HG03378 (cell line): ENCODE measurements around the gene ATF4.

Experiments used
- ATAC-seq: cut with Tn5 transposase; IDR thresholded peaks from one replicate; pipeline ENCODE4 v1.9.1; 2021; ENCODE audit warnings: mild to moderate bottlenecking, moderate library complexity; ENCODE audit not compliant: unreplicated experiment

The ATF4 gene

DNA sequence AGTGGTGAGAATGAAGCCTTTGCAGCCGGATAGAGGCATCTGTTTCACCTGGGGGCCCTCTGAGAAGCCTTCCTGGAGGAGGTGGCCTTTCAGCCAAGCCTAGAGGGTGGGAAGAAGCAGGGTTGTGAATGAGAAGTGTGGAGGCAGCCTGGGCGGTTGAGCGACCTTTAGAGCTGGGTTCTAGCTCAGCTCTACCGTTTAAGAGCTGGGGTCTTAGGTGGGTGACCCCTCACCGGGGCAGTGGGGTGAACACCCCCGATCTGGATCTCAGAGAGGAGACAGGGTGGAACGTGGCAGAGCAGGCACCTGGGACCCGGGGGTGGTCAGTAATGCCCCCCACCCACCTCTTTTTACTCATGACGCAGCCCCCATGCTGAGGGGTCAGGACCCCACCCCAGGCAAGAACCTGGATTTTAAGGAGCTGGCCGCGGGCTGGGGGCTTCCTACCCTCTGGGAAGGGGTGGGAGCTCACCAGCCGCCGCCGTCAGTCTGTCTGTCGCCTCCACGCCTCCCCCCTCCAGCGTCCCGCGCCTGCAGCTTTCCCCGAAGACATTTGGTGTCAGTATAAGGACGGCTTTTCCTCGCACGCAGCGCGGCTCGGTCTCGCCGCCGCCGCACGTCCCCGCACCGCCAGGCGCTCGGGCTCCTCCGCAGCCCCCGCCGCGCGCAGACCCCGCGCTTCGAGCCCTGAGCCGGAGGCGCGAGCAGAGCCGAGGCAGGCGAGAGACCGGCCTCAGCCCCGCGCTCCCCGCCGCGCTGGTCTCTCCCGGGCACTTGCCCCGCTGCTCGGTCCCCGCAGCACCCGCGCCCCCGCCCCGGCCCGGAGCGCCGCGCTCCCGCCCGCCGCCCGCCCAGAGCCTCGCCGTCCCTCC lies 36.8 kb downstream of the ATF4 start:
- ATAC-seq, result no peak

GRCh38 chr22:39558254-39558727 lies 37.9 kb downstream of the ATF4 start:
- ATAC-seq, result no peak

DNA sequence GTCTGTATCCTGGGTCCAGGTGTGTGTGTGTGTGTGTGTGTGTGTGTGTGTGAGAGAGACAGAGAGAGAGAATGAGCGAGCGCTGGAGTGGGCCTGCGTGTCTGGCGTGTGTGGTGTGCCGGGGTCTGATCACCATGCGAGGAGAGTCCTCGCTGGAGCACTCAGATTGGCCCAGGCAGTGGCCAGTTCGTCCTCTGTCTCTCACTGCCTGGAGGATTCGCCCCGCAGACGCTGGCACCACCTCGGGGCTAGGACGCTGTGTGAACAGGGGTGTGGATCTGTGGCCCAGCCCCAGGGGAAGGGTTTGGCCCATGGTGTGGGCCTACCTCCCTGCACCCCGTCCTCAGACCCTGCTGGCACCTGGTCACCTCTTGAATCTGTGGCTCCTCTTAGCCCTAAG lies 38.6 kb downstream of the ATF4 start:
- no peak for ATAC-seq

DNA sequence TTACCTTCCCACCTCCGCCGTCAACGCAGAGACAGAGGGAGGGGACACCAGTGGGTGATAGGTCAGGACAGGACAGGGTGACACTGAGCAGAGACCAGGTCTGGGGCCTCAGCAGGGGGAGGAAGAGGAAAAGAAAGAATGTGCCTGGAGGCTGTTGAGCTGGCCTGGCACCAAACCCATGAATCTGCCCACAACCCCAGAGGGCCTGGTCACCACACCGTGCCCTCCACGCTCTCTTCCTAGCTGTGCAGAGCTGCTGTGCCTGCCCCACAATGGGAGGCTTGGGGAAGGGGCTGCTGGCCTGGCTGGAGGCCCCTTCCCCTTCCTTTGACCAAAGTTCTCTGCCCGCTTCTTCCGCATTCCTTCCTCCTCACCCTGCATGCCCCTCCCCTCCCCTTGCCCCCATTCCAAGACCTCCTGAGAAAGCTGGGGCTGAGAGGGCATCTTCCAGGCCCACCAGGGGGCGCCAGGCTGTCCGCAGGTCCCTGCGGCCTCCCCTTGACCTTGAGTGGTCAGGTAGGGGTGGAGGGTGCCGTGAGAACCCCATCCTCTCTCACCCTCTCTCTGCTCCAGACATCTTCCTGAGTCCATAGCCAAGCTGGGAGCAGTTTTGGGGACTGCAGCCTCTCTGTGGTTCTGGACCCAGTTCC lies 39.2 kb downstream of the ATF4 start:
- no peak for ATAC-seq

DNA sequence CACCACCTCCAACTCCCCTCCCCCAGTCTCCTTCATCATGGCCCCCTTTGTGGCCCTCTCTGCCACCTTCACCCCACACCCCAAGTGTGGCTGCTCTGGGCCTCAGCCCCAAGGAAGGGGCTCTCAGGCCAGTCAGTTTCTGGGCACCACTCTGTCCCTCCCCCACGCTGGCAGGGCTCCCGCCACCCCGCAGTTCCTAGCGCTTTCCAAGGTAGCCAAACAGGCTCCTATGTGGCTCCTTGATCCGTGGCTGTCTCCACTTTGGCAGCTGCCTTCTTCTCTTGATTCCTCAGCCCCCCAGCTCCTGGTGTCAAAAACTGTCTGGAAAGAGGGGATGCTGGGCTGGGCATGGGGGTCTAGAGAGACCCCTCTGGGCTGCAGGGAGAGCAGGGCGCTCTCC lies 39.8 kb downstream of the ATF4 start:
- ATAC-seq, result no peak

DNA sequence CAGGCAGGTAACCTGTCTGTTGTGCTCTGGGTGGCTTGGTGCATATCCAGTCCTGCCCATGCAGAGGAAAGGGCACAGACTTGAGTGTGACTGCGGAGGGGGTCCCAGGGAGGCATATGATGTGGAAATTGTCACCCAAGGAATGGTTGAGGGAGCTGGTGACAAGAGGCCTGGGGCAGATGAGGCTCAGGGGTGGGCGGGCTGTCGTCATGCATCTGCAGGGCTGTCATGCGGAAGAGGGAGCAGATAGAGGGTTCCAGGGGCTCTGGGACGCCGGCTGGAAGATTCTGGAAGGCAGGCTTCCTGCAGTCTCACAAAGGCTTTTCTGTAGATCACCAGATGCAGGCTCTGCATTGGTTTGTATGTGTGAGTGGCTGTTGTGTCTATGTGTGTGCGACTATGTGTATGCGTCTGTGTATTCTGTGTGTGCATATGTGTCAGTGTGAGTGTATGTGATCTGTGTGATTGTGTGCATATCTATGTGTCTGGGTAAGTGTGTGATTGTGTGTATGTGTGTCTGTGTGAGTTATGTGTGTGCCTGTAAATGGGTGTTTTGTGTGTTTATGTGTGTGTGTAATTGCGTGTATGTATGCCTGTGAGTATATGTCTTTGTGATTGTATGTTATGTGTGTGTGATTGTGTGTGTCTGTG lies 42.6 kb downstream of the ATF4 start:
- no peak for ATAC-seq

DNA sequence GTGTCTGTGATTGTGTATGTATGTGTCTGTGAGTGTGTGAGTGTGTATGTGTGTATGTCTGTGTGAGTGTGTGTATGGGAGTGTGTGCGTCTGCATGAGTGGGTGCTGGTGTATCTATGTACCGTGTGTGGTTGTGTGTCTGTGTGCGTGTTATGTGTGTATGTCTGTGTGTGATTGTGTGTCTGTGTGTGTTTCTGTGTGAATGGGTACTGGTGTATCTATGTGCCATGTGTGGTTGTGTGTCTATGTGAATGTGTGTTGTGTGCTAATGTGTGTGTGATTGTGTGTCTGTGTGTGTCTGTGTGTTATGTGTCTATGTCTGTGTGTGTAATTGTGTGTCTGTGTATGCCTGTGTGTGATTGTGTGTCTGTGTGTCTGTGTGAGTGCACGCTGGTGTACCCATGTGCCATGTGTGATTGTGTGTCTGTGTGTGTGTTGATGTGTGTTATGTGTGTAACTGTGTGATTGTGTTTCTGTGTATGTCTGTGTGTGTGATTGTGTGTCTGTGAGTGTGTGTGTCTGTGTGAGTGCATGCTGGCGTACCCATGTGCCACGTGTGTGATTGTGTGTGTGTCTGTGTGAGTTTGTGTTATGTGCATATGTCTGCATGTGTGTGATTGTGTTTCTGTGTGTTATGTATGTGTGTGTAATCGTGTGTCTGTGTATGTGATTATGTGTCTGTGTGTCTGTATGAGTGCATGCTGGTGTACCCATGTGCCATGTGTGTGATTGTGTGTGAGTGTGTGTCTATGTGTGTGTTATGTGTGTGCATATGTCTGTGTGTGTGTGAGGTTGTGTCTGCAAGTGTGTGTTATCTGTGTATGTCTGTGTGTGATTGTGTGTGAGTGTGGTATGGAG lies 43.4 kb downstream of the ATF4 start:
- no peak for ATAC-seq

DNA sequence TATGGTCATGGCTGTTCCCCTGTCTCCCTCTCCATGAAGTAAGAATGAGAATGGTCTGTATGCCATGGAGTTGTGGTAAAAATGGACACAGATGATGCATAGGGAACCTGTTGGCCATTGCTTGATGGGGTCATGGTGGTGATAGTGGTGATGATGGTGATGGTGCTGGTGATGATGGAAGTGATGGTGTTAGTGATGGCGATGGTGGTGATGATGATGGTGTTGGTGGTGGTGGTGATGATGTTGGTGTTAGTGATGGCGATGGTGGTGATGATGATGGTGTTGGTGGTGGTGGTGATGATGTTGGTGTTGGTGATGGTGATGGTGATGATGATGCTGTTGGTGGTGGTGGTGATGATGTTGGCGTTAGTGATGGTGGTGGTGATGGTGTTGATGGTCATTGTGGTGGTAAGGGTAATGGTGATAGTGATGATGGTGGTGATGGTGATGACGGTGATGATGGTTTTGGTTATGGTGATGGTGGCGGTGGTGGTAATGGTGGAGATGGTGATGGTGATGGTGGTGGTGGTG lies 45.1 kb downstream of the ATF4 start:
- ATAC-seq, result no peak

GRCh38 chr22:39567135-39567946 lies 47.0 kb downstream of the ATF4 start:
- ATAC-seq, result no peak

DNA sequence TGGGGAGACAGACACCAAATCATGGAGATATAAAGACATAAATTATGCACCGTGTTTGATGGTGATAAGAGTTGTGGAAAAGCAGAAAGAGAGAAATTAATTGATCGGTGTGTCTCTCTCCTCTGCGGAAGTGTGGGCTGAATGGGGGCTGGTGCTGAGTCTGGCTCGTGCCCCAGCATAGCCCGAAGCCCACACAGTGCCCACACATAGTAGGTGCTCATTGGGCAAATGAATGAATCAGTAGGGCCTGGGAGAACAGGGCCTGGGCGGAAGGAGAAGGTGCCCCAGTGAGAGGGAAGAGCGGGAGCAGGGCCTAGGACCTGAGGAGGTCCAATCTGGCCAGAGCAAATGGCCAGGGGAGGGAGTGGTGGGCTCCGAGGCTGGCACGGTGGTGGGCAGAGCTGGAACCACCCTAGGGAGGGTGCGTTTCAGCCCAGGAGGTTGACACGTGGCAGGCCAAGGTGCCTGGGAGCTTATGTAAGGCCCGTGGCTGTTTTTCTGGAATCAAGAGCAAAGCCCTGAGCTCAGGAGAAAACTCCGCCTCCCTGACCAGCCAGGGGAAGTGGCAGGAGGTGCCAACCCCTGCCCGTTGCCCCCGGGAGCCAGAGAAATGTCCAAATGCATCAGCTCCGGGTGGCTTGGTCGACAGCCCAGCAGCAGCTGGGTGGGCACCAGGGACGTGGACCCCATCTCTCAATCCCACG lies 48.1 kb downstream of the ATF4 start:
- no peak for ATAC-seq

GRCh38 chr22:39569066-39569465 lies 48.7 kb downstream of the ATF4 start:
- no peak for ATAC-seq

DNA sequence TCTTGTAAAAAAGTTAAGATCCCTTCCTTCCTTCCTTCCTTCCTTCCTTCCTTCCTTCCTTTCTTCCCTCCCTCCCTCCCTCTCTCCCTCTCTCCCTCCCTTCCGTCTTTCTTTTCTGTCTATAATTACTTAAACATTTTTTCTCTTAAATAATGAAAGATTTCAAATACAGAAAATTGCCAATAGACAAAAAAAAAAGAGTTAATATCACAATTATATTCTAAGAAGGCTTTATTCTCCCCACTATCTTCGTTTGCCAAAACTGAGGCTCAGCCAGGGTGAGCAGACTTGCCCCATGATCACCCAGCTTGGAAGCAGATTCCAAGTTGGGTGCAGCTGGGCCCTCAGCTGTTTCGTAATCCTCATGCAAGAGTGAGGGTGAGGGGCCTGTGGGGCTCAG lies 49.9 kb downstream of the ATF4 start:
- ATAC-seq, result no peak

DNA sequence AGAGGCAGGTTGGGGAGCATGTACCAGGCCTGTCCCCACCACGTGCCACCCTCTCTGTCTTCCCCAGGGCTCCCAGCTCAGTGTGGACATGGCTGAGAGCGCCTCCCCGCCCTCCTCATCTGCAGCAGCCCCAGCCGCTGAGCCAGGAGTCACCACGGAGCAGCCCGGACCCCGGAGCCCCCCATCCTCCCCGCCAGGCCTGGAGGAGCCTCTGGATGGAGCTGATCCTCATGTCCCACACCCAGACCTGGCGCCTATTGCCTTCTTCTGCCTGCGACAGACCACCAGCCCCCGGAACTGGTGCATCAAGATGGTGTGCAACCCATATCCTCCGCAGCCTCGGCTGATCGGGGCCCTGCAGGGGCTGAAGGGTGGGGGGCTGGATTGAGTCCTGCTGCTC lies 50.3 kb downstream of the ATF4 start, which contains the start of gene CACNA1I:
Gene CACNA1I, plus strand, starts transcription at position 89 of the 400 bp plus-strand sequence. Its CDS starts 0 bp downstream, at position 89.
- no peak for ATAC-seq

GRCh38 chr22:39571538-39571937 lies 51.2 kb downstream of the ATF4 start:
- no peak for ATAC-seq
